SK-N-SH (cell line): ENCODE results near the gene RAB11FIP5. TPM values are rescaled to one million over a fixed set of nuclear protein-coding genes. Genes with fewer than 3 reads are reported as not detected.

Experiments
- CTCF ChIA-PET: fragments of 300-600, 350-600 bp; formaldehyde crosslinking; extraction: SDS; loops from one replicate; lab custom pipeline; 2021; lab: Yijun Ruan, JAX
- POLR2A ChIA-PET: fragments of 350-600 bp; sonication (Branson Sonifier 250); formaldehyde crosslinking; extraction: SDS; loops from one replicate; lab custom pipeline; 2020; ENCODE audit warnings: antibody characterized with exemption, inconsistent platforms; lab: Yijun Ruan, JAX
- DNase-seq: peaks from one replicate; pipeline ENCODE4 v3.0.0; 2012
- H2AFZ ChIP-seq: fragments of 200-600 bp; sonication (generic); 2 replicates; pipeline ENCODE4 v1.8.1; 2016; ENCODE audit warnings: antibody characterized with exemption, mild to moderate bottlenecking, low read depth
- H3F3A ChIP-seq: fragments of 200-600 bp; sonication (generic); replicated peaks from 2 replicates; pipeline ENCODE3; 2016; ENCODE audit warnings: antibody characterized with exemption, mild to moderate bottlenecking; ENCODE audit not compliant: insufficient read depth
- H3K27ac ChIP-seq, 2 experiments: fragments of 200-500 bp in 1 of 2; fragments of 200-600 bp in 1 of 2; sonication (Bioruptor generic) in 1 of 2; sonication (generic), shearing (Covaris generic) in 1 of 2; 2 replicates each; pipeline versions ENCODE4 v1.5.1 to v1.6.1; 2014 to 2016; ENCODE audit warnings: low read depth in 2 of 2, inconsistent platforms in 1 of 2, low read length in 1 of 2, mild to moderate bottlenecking in 1 of 2, mixed read lengths in 1 of 2
- H3K27me3 ChIP-seq: fragments of 200-600 bp; sonication (generic), shearing (Covaris generic); 2 replicates; pipeline ENCODE4 v1.6.1; 2016; ENCODE audit warnings: mixed run types; ENCODE audit not compliant: insufficient read depth
- H3K36me3 ChIP-seq, 2 experiments: fragments of 200-500 bp in 1 of 2; fragments of 200-600 bp in 1 of 2; sonication (Bioruptor generic) in 1 of 2; sonication (generic) in 1 of 2; replicated peaks in 1 of 2; 2 replicates each; pipeline versions ENCODE3 to v1.5.1; 2014 to 2016; ENCODE audit warnings: low read length in 1 of 2, mild to moderate bottlenecking in 1 of 2; ENCODE audit not compliant: insufficient read depth in 2 of 2, control insufficient read depth in 1 of 2
- H3K4me1 ChIP-seq, 2 experiments: fragments of 200-500 bp in 1 of 2; fragments of 200-600 bp in 1 of 2; sonication (Bioruptor generic) in 1 of 2; sonication (generic), shearing (Covaris generic) in 1 of 2; 2 replicates each; pipeline versions ENCODE4 v1.5.1 to v1.6.1; 2014 to 2016; ENCODE audit warnings: low read depth in 1 of 2, low read length in 1 of 2, mixed run types in 1 of 2; ENCODE audit not compliant: insufficient read depth in 2 of 2, control insufficient read depth in 1 of 2
- H3K4me2 ChIP-seq: fragments of 200-600 bp; sonication (generic), shearing (Covaris generic); 2 replicates; pipeline ENCODE4 v1.6.1; 2017; ENCODE audit warnings: mixed run types
- H3K4me3 ChIP-seq, 2 experiments: fragments of 200-500 bp in 1 of 2; fragments of 200-600 bp in 1 of 2; sonication (Bioruptor generic) in 1 of 2; sonication (generic), shearing (Covaris generic) in 1 of 2; 2 replicates each; pipeline versions ENCODE4 v1.5.1 to v1.8.1; 2014 to 2016; ENCODE audit warnings: low read depth in 2 of 2, inconsistent platforms in 1 of 2, low read length in 1 of 2, mild to moderate bottlenecking in 1 of 2, mixed read lengths in 1 of 2, moderate library complexity in 1 of 2
- H3K79me2 ChIP-seq: fragments of 200-600 bp; sonication (generic); 2 replicates; pipeline ENCODE4 v1.8.1; 2017; ENCODE audit warnings: mild to moderate bottlenecking; ENCODE audit not compliant: insufficient read depth
- H3K9ac ChIP-seq: fragments of 200-600 bp; sonication (generic); 2 replicates; pipeline ENCODE4 v1.6.1; 2017; ENCODE audit warnings: mixed run types
- H3K9me2 ChIP-seq: fragments of 200-600 bp; sonication (generic); 2 replicates; pipeline ENCODE4 v1.6.1; 2017; ENCODE audit warnings: mixed run types
- H3K9me3 ChIP-seq: fragments of 200-600 bp; sonication (generic); 2 replicates; pipeline ENCODE4 v1.6.1; 2017; ENCODE audit warnings: mixed run types, mild to moderate bottlenecking, moderate library complexity
- H4K20me1 ChIP-seq: fragments of 200-600 bp; sonication (generic); 2 replicates; pipeline ENCODE4 v1.6.1; 2017; ENCODE audit warnings: mild to moderate bottlenecking, mixed run types; ENCODE audit not compliant: insufficient read depth
- CTCF ChIP-seq: fragments of 200-600 bp; sonication (generic); IDR thresholded peaks from 2 replicates; pipeline ENCODE4 v1.6.1; 2017; ENCODE audit warnings: antibody characterized with exemption, mild to moderate bottlenecking, moderate library complexity
- EP300 ChIP-seq, 2 experiments: IDR thresholded peaks; 2 replicates each; pipeline versions ENCODE4 v1.4.0 to v1.6.1; 2012; ENCODE audit warnings: borderline replicate concordance in 1 of 2, low read depth in 1 of 2, low read length in 1 of 2
- EZH2phosphoT487 ChIP-seq: fragments of 200-600 bp; sonication (generic); IDR thresholded peaks from 2 replicates; pipeline ENCODE4 v1.6.1; 2017; ENCODE audit warnings: low read depth, mixed run types, mild to moderate bottlenecking, antibody characterized with exemption, moderate library complexity, borderline replicate concordance
- GATA2 ChIP-seq: sonication (generic); formaldehyde crosslinking; IDR thresholded peaks from 2 replicates; pipeline ENCODE4 v1.5.0; 2020; ENCODE audit warnings: mild to moderate bottlenecking, missing genetic modification reagents
- IRF3 ChIP-seq: fragments of 150-350 bp; IDR thresholded peaks from 2 replicates; pipeline ENCODE4 v1.6.1; 2016; ENCODE audit warnings: mild to moderate bottlenecking, low read depth, low read length
- JUND ChIP-seq: IDR thresholded peaks from 2 replicates; pipeline ENCODE4 v1.4.0; 2012
- NRF1 ChIP-seq: IDR thresholded peaks from 2 replicates; pipeline ENCODE4 v1.6.1; 2012; ENCODE audit warnings: low read depth, mild to moderate bottlenecking, low read length
- POLR2AphosphoS5 ChIP-seq: IDR thresholded peaks from 2 replicates; pipeline ENCODE4 v1.6.1; 2012; ENCODE audit warnings: low read depth, low read length
- RCOR1 ChIP-seq: fragments of 150-350 bp; IDR thresholded peaks from 2 replicates; pipeline ENCODE4 v1.6.1; 2017; ENCODE audit warnings: antibody characterized with exemption, low read length
- RFX5 ChIP-seq: IDR thresholded peaks from 2 replicates; pipeline ENCODE4 v1.6.1; 2012; ENCODE audit warnings: mild to moderate bottlenecking, improper control_type of control experiment, low read length
- RXRA ChIP-seq: IDR thresholded peaks from 2 replicates; pipeline ENCODE4 v1.4.0; 2012; ENCODE audit warnings: low read depth, mild to moderate bottlenecking, borderline replicate concordance
- SIN3A ChIP-seq: IDR thresholded peaks from 2 replicates; pipeline ENCODE4 v1.6.1; 2012; ENCODE audit warnings: low read depth, mild to moderate bottlenecking, low read length, moderate library complexity, borderline replicate concordance
- USF2 ChIP-seq: fragments of 150-350 bp; IDR thresholded peaks from 2 replicates; pipeline ENCODE4 v1.6.1; 2017; ENCODE audit warnings: antibody characterized with exemption, low read length, low read depth, borderline replicate concordance
- YY1 ChIP-seq: IDR thresholded peaks from 2 replicates; pipeline ENCODE4 v1.4.0; 2012; ENCODE audit warnings: low read depth, mild to moderate bottlenecking
- WGBS: methylation state at CpG from one replicate; pipeline ENCODE4 v1.1.6; 2017; ENCODE audit warnings: low lambda C conversion rate; 5-methylcytosine and 5-hydroxymethylcytosine counted together
- polyA plus RNA-seq, 3 experiments: library from polyadenylated mRNA; depleted of rRNA; stranded (reverse); fragments of >200 nt; gene quantifications; 2 replicates each; pipeline ENCODE4 v1.2.3, GENCODE V29; 2012
- TF ChIP-seq, protein P1 (sequence below): IDR thresholded peaks from 2 replicates; pipeline ENCODE4 v1.6.1; 2012; ENCODE audit warnings: mild to moderate bottlenecking, low read depth, low read length, moderate library complexity

Gene RAB11FIP5
- polyA plus RNA-seq, 1 of the 3 experiments (the other 2 are of a cell fraction) = 17.1 TPM

DNA sequence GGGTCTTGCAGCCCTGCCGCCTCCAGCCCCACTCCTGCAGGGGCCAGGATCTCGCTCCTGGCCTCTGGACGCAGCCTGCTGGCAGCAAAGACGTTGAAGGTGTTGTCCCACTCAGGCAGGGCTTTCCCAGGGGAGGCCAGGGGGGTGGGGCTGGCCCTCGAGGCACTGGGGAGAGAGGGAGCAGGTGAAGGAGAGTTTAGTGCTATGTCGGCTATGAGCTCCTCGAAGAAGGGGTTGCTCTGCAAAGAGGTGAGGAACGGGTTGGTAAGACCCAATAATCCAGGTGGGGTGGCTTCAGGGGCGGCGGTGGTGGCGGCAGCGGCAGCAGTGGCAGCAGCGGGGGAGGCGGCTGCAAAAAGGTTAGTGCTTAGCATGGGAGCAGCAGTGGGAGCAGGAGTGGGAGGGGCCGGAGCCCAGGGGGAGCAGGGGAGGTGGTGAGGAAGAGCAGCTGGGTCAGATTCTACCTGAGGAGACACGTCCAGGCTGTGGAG lies 31.5 kb downstream of the RAB11FIP5 start:
- peaks cover 3 to 26% of the 10 kb centered on the region in 2 experiments for H3K36me3 ChIP-seq
- WGBS = 92% methylated on average over 16 of the region's 16 CpGs
- H4K20me1 ChIP-seq = peaks cover 62% of the 10 kb centered on the region
- ChIA-PET CTCF (interaction anchor here (1.0 to 21.6 kb wide), 4 partner anchors 75 to 96 kb away, joined by 4 to 267 read pairs (median 10); no protein-coding TSS in a partner anchor), POLR2A (no interaction called here)
- H3K9me3 ChIP-seq = no peaks in the 10 kb centered on the region
- H3K9ac ChIP-seq = no peak overlapping the region
- H3K79me2 ChIP-seq = peaks cover 50% of the 10 kb centered on the region
- no peaks in the 10 kb centered on the region; a peak in 1 of 4 replicates for H3K4me1 ChIP-seq
- H3K4me3 ChIP-seq = no peak overlapping the region
- no peaks in the 10 kb centered on the region for H3K27me3 ChIP-seq
- no peak overlapping the region for H3K4me2 ChIP-seq
- DNase-seq = no peak
- H2AFZ ChIP-seq = no peak overlapping the region
- H3K27ac ChIP-seq = no peak overlapping the region
- TF ChIP-seq RCOR1 (no peak), CTCF (no peak), GATA2 (CRISPR knock-in tag) (no peak), USF2 (no peak), SIN3A (no peak), IRF3 (no peak), RFX5 (no peak), EP300 (IDR thresholded peaks at IDR 0.05; ENCODE audit: borderline replicate concordance in 1 of 2, low read depth in 1 of 2, low read length in 1 of 2) (no peak), EZH2phosphoT487 (no peak), POLR2AphosphoS5 (no peak), NRF1 (no peak), YY1 (no peak), JUND (no peak), RXRA (no peak)
- TF ChIP-seq, protein P1, sequence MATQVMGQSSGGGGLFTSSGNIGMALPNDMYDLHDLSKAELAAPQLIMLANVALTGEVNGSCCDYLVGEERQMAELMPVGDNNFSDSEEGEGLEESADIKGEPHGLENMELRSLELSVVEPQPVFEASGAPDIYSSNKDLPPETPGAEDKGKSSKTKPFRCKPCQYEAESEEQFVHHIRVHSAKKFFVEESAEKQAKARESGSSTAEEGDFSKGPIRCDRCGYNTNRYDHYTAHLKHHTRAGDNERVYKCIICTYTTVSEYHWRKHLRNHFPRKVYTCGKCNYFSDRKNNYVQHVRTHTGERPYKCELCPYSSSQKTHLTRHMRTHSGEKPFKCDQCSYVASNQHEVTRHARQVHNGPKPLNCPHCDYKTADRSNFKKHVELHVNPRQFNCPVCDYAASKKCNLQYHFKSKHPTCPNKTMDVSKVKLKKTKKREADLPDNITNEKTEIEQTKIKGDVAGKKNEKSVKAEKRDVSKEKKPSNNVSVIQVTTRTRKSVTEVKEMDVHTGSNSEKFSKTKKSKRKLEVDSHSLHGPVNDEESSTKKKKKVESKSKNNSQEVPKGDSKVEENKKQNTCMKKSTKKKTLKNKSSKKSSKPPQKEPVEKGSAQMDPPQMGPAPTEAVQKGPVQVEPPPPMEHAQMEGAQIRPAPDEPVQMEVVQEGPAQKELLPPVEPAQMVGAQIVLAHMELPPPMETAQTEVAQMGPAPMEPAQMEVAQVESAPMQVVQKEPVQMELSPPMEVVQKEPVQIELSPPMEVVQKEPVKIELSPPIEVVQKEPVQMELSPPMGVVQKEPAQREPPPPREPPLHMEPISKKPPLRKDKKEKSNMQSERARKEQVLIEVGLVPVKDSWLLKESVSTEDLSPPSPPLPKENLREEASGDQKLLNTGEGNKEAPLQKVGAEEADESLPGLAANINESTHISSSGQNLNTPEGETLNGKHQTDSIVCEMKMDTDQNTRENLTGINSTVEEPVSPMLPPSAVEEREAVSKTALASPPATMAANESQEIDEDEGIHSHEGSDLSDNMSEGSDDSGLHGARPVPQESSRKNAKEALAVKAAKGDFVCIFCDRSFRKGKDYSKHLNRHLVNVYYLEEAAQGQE = no peak
- no peaks in the 10 kb centered on the region for H3K9me2 ChIP-seq
- H3F3A ChIP-seq = no peaks in the 10 kb centered on the region
